AG10803 (cell line): ENCODE results near the gene HDAC11.
"Not testable (repeated sequence)": the region's sequence is repeated elsewhere in the genome, so short reads cannot be mapped to it uniquely, and the experiment has no call there.

Experiments used
- DNase-seq: peaks from one replicate; pipeline ENCODE4 v3.0.0; 2010; ENCODE audit warnings: low read depth
- H3K4me3 ChIP-seq: 2 replicates; pipeline ENCODE4 v1.5.1; 2011; ENCODE audit warnings: mild to moderate bottlenecking, low read length, control low read depth
- CTCF ChIP-seq: conservative IDR thresholded peaks from 2 replicates; pipeline ENCODE4 v1.5.1; 2011; ENCODE audit warnings: mild to moderate bottlenecking, low read length, control low read depth, inconsistent platforms

Gene HDAC11

GRCh38 chr3:13495351-13495813, 15.3 kb downstream of the HDAC11 start:
- no peak overlapping the region for H3K4me3 ChIP-seq
- DNase-seq: no peak
- no peak for TF ChIP-seq CTCF

GRCh38 chr3:13495921-13496723, 16.0 kb downstream of the HDAC11 start:
- no peak overlapping the region for H3K4me3 ChIP-seq
- peak; percentile 87 for DNase-seq
- peak; percentile 99 for TF ChIP-seq CTCF

DNA sequence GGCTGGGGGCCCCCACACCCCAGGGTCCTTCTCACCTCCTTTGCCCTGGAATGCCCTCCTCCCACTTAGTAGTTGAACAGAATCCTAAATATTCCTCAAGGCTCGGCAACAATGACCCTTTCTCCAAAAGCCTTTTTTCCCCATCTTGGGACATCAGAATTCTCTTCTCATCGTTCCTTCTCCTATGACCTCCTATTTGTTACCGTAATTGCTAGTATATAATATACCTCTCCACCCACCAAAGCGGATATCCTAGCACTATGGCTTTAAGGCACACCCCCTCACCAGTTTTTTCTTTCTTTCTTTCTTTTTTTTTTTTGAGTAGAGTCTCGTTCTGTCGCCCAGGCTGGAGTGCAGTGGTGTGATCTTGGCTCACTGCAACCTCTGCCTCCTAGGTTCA, 16.8 kb downstream of the HDAC11 start:
- no peak overlapping the region for H3K4me3 ChIP-seq
- DNase-seq: no peak
- no peak for TF ChIP-seq CTCF

DNA sequence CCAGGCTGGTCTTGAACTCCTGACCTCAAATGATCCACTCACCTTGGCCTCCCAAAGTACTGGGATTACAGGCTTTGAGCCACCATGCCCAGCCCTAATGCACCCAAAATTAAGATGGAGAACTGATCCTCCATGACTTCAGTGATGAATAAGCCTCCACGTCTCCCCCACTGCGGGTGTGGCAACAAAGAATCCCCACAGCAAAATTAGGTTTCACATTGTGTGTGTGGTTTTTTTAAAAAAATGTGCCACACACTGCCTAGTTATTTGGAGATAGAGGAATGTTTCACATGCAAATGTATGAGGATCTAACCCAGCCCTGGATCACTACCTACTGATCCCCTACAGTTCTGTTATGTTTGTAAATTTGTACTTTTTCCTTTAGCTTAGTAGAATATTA, 17.3 kb downstream of the HDAC11 start:
- no peak for TF ChIP-seq CTCF
- DNase-seq: peak; percentile 76
- H3K4me3 ChIP-seq: no peak overlapping the region

DNA sequence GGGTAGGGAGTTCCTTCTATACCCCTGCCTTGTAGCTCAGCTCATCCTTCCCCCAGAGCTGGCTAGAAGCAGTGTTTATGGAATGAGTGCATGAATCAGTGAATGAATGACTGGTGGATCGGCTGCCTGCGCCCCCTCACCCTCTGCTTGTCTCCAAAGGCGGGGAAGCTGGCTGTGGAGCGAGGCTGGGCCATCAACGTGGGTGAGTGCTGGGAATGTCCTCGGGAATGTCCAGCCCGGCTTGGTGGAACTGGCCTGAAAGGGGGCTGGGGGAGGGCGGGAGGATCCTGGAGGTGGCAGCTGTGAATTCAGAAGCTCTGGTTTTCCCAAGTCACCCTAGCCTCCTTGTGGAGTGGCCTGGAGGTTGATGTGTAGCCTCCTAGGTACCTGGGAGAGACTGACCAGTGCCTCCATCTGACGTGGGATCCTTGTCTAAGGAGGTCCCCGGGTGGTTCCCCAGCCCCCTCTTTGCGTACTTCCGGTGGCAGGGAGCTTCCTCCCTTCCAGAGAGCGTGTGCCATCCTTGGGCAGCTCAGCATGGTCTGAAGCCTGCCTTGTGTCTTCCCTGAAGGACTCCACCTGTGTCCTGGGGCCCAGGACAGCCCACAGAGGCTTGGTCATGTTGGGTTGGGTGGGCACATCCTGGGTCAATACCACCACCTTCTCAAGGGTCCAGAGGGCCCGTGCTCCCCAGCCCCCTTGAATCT, 18.4 kb downstream of the HDAC11 start:
- no peak for TF ChIP-seq CTCF
- H3K4me3 ChIP-seq: no peak overlapping the region
- DNase-seq: no peak

DNA sequence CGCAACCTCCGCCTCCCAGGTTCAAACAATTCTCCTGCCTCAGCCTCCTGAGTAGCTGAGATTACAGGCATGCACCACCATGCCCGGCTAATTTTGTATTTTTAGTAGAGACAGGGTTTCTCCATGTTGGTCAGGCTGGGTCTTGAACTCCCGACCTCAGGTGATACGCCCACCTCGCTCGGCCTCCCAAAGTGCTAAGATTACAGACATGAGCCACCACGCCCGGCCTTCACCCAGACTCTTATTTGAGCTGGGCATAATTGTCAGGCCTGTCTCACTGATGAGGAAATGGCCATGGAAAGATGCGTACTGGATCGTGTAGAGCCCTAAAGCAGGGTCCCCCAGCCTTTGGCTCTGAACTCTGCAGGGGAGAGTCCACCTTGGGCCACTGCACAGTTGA, 19.1 kb downstream of the HDAC11 start:
- not testable (repeated sequence) for H3K4me3 ChIP-seq, DNase-seq

DNA sequence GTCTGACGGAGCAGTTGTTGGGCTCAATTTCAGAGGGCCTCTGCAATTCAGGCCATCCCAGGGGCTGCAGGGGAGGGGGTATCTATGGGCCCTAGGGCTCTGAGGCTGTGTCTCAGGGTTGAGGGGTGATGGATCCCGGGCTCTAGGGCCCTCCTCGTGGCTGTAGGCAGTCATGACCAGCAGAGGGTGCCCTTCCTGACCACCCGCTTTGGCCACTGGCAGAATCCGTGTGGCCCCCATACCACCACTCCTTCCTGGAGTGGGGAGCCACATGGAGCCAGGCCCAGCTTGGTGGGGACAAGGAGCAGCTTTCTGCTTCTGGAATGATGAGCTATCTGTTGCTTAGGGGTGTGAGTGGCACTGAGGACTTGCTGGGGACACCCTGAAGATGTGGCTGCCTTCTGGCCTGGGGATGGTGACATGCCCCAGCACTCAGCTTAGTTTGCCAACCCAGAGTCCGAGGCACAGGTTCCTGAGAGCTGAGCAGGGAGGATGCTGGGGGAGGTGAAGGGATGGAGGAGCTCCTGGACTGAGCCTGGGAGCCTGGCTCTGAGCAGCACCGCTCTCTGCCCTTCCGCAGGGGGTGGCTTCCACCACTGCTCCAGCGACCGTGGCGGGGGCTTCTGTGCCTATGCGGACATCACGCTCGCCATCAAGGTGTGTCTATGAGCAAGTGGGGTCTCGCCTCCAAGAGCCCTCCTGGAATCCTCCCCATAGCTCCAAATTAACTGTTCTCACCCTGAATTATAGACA, 20.2 kb downstream of the HDAC11 start:
- no peak for DNase-seq
- peak; percentile 66 for TF ChIP-seq CTCF
- no peak overlapping the region for H3K4me3 ChIP-seq
